Fibroblast of skin of right biceps (primary cell): ENCODE results near the gene TDP1.
A peak's percentile ranks its signal among the peaks of the same experiment; 100 is the strongest.

Experiments
- DNase-seq: peaks from one replicate; pipeline ENCODE4 v3.0.0-alpha.2; 2013

The TDP1 gene

DNA sequence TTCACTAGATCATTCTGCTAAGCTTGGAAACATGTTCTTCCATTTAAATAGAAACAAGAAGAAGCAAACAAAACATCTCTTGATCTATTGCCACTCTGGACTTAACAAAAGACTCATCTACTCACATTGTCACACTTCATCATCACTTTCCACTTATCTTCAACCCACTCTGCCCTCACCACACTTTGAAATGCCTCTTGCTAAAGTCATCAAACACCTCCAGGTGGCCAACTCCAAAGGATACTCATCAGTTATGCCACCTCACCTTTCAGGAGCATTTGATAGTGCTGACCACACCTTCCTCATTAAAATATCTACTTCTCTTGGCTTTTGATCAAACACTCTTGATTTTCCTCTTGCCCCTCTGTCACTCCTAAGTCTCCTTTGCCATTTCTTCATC lies 8.4 kb upstream of the TDP1 start:
- DNase-seq: no peak

DNA sequence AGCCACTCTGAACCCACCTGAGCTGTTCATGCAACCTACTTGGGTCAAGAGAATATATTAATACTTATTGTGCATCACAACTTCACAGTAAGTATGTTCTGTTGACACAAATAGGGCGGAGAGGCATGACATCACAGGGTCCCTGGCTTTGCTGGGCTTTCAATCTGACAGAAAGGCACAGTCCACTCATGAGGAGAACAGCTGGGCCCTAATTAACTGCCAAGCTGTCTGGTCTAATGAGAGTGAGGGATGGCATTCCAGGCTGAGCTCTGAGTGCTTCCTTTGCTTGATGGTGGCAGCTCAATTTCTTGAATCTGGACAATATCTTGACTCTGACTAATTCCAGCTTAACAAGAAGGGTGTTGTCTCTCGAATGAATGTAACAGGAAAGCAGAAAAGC lies 3.2 kb upstream of the TDP1 start:
- DNase-seq: no peak

DNA sequence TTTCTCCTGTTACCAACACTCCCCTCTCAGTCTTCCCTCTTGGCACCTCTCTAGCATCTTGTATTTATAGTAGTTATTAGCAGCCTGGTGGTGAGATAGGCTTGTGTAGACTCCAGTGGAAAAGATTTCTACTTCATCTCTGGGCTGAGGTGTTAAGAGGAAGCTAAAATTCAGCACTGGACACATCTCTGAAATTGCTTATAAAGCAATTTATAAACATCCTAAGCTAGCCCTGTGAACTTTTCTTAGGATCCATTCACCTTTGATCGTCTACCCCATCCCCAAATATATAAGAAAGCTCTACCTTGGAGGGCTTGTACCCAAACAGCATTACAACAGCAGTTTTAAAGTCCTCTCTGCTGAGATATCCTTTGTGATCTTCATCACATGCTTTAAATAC lies 2.1 kb upstream of the TDP1 start:
- no peak for DNase-seq

DNA sequence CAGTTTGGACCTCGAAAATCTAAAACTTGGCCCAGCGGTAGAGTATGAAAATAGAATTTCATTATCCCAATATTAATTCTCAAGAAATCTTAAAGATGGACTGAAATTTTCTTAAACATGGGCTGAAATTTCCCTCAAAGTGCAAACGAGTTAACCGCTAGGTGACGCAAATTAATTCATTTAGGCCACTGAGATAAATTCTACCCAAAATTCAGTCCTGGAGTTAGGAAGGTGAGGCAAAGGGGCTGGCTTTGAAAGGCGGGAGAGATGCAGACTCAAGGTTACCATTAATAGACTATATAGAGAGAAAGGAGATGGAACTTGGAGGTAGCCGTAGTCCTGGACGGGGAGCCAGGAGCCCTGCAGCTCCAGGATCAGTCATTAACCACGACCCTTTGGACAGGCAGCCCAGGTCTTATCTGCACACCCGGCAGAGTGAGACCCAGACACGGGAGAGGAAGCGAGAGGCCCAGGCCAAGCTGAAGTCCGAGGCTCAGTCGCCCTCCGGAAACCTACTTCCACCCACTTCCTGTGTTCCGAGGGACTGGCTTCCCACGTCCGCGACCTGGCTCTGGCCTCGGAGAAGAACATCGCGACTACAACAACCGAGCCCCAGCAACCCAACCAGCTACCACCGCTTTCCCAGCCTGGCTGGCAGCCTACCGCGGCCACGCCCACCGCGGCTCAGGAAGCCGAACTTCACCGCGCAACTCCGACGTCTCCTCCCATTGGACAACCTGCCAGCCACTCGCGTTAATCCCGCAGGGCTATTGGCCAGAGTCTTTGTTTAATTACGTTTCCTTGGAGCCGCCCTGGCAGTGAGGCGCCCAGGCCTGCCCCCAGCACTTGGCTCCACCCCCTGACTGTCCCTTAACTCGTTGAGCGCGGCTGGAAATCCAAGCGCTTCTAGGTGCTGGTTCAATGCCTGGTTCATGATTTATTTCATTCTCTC lies 1.4 kb upstream of the TDP1 start, which contains the start of gene EFCAB11:
Gene EFCAB11, minus strand, starts transcription at position 661 of the 952 bp plus-strand sequence. Its CDS starts 70 bp downstream, at position 591.
- DNase-seq: peak; percentile 99

DNA sequence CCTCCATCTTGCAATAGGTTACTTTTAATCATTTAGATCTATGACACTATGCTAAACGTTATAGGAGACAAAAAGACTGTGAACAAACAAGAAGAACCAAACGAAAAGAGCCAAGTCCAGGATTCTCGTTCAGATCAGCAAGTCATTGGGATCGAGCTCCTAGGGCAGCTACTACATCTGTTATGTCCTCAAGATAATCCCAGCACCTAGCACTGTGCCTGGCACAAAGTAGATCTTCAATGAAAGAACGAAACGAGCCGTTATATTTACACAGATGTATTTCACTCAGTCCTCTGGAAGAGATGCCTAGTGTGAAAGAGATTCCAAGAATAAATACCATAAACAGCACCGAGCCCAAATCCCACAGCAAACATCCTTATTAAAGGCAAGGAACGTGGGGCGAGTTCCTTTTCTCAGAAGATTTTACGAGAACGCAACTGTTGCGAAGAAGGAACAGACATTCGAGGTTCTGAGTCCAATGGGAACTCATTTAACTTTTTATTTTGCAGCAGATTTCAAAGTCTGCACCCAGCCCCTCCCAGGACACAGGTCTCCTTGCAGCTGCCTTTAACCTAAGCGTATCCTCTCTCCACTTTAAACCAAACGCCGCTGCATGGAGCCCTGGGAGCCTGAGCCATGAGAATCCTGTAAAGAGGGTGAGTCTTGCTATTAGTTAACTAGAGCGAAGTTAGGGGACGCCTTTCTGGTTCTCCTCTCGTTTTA lies 544 bp upstream of the TDP1 start:
- DNase-seq: no peak

DNA sequence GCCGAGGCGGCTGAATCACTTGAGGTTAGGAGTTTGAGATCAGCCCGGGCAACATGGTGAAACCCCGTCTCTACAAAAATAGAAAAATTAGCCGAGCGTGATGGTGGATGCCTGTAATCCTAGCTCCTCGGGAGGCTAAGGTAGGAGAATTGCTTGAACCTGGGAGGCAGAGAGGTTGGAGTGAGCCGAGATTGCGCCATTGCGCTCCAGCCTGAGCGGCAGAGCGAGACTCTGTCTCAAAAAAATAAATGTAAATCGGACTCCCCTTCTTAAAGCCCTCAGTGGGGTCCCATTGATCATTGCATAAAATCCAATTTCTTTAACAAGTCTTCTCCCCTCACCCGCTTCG lies 908 bp downstream of the TDP1 start:
- DNase-seq: no peak

DNA sequence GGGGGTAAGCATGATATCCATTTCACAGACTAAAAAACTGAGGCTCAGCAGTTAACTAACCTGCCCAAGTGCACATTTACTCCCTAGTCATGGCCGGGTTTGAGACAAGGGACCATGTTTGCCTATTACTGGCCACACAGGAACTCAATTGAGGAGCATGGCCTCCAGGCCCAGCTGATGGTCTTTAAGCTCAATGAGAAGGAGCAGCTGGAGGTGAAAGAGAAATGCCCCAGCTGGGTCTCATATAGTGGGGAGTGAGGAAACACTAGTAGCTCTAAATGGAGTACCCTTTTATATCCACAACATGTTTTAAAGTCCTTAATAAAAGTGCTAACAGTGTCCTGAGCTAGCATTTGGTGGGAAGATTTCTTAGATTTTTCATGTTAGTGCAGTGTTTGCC lies 1.6 kb downstream of the TDP1 start:
- no peak for DNase-seq

DNA sequence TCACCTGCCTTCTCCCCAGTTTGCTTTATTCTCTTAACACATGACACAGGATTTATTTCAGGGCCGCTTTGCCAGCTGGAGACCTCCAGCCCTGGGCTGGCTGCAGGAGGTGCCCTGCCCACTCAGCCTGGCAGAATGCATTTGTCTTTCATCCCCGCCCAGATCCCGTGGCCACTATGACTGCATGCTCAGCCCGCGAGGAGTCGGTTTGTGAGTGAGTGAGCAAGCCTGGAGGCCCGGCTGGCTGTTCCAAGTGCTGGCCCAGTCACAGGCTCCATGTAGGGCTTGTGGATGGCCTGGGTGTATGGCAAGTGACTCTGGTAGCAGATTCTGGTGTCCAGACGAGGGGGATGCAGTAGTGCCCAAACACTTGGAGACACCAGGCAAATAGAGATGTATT lies 2.1 kb downstream of the TDP1 start:
- DNase-seq: no peak

DNA sequence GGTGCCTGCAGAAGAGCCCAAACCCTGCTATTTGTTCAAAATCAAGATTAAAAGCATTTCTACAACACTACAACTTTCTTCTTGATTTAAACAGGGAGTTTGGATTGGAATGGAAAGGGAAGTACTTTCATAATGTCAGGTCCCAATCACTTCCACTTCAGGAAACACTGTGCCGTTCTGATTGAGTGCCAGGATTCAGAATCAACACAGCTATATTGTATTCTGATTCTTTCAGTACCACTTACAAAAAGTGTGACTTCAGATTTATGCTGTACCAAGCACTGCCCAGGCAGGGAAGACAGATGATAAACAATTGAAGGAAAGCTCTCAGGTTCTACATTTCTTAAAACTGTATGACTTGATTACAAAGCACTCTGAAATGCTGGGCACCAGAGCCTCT lies 3.2 kb downstream of the TDP1 start:
- DNase-seq: no peak

DNA sequence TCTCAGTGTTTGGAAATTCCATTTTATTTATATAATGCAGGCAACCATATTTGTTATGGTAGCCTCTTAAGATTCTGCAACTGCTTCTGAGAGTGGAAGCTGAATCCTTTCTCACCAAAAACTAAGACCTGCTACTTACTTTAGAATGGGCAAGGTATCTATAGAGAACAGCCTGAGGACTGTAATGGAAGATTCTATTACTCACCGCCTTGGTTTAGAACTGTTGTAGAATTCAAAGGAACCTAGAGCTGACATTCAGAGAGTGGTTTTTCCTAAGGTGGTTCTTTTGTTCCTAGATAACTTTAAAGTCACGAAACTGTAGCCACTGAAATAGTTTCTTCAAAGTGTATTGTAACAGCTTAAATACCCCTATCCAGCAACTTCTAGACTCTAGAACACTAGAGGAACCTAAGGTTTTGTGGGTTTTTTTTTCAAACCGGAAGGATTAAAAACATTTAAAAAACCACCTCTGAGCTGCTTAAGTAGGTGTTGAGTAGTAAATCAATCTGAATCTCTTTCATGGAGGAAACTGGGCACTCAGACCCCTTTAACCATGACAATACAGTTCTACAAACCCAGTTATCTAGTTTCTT lies 4.2 kb downstream of the TDP1 start:
- DNase-seq: no peak

DNA sequence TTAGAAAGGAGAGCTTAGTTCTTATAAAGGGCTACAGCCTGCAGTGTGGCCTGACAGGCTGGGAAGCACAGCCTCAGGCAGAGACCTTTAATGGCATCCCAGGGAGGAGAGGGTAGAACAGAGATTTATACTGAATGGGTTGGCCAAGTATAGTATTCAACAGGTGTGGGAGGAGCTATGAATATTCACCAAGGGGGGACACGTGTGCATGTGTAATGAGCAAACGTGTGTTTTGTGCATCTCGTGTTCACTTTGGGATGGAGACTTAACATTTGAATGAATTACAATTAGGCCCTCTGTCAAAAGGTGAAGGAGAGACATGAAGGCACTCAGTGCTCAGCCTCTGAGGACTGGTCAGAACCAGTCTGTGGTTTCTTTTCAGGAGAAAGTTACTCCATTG lies 5.2 kb downstream of the TDP1 start:
- DNase-seq: no peak

DNA sequence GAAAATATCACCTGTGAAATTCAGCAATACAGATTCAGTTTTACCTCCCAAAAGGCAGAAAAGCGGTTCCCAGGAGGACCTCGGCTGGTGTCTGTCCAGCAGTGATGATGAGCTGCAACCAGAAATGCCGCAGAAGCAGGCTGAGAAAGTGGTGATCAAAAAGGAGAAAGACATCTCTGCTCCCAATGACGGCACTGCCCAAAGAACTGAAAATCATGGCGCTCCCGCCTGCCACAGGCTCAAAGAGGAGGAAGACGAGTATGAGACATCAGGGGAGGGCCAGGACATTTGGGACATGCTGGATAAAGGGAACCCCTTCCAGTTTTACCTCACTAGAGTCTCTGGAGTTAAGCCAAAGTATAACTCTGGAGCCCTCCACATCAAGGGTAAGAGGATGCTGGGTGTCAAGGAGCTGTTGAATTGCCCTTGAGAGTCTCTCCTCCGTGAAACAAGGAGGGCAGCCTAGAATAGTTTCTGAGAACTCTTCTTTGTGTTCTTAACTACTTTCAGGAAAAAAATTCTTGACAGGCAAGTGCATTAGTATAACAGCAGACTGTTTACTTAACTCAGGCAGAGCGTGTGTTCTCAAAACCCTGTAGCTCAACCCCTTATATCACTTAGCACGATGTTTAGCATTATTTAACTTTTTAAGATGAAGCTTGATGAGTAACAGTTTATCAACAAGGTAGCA lies 7.7 kb downstream of the TDP1 start:
- DNase-seq: no peak

DNA sequence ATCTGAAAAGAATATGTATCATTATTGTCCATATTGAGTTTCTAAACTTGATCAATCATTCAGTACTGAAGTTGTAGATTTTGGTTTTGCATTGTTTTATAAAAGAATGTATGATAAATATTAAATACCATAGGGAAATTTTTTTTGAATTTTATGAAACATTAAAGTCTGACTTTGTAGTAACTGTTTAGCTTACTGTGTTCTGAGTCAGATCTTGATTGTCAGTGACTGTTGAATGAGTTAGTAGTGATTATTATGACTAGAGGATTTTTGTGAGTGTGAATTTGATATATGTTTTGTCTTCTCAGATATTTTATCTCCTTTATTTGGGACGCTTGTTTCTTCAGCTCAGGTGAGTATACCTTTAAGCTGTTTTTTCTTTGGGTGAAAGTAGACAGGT lies 10.1 kb downstream of the TDP1 start:
- DNase-seq: no peak

DNA sequence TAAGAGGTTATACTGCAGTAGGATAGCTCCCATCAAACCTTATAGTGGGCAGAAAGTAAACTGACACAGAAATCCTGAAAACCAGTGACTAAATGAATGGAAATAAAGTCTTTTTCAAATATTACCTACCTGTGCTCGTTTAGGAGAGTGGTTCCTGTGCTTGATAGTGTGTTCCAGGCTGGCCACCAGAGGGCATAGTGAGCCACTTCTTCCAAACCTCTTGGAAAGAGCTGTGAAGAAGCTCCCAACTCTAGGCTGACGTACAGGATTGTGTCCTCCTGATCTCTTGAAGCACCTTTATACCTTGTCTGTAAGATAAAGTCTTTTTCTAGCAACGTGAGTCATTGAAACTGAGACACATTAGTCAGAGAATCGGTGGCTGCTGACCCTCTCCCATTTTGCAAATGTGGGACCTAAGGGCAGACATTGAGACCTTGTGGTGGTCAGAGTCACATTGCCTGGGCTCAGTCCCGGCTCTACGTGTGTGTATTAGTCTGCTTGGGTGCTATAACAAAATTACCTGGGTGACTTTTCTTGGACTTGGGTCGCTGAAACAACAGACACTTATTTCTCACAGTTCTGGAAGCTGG lies 17.6 kb downstream of the TDP1 start:
- peak; percentile 54 for DNase-seq

DNA sequence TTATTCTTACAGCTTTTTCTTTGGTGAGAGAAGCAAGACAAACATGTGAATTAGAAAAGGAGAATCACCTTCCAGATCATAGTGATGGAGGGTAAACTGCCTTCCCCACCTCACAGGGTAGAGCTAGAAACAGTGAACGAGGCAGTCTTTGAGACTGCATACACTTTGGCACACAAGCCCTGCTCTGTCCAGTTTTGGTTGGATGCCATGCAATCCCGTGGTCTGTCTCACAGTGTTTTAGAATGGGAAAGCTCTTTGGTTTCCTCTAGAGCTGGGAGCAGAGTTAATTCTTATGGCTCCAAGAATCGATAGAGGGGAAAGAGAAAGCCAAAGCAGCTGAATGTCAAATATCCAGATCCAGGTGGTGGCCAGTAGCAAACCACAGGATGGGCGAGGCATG lies 21.9 kb downstream of the TDP1 start:
- DNase-seq: no peak

DNA sequence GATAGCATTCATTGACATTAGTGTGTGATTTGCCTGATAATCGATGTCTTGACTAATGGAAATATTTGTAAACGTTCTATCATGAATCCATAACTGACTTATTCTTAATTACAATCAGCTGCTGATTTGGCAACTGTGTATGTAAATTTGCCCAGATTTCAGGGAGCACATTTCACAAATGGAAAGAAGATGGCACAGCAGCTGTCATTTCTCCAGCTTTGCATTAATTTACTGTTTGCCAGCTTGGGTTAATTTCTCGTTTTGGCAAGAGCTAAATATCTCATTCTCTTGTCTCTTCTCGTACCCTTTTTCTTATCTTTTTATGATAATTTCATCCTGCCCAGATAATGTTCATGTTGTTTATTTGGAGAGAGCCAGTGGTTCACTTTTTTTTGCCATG lies 22.9 kb downstream of the TDP1 start:
- DNase-seq: no peak

DNA sequence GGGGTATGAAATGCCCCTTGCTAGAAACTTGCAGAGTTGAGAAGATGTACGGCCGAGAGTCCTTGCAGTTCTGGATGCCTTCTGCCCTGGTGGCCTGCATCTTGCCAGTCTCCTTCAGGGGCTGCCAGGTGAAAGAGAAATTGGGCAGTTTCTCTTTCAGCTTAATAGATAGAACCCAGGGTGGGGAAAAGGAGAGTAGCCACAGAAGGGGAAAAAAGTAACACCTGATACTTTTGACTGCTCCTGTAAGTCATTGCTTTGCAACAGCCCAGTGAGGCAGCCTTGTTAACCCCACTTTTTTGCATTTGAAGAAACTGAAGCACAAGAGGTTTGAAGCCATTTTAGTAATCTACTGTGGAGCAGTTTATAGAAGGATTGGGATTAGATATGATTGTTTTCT lies 27.6 kb downstream of the TDP1 start:
- no peak for DNase-seq

DNA sequence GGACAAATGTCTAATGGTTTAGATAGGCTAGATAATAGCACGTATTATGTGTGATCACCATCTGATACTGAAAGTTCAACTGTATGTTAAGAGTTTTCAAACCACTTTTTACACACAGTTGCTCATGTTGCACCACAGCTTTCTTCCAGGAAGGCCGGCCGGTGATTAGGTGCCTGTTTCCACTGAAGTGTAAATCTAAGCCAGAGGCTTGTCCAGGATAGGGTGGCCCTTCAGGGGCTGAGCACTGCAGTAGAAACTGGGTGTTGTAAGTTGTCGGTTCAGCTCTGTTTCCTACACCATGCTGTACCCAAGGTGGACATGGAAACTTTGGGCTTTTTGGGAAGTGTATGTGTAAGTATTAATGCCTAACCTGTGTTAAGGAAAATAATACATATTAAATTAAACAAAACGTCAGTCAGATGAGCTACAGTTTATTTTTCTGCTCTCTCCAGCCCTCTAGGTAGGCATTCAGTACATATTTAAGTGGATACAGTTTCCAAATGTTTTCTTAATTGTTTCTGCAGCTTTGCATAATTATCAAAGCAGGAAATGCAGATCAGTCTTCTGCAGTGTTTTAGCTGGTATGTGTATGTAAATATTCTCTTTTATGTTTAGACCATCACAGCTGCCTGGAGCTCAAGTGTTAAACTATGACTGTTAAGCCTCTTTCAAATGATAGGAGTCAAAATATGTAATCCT lies 30.9 kb downstream of the TDP1 start:
- no peak for DNase-seq

DNA sequence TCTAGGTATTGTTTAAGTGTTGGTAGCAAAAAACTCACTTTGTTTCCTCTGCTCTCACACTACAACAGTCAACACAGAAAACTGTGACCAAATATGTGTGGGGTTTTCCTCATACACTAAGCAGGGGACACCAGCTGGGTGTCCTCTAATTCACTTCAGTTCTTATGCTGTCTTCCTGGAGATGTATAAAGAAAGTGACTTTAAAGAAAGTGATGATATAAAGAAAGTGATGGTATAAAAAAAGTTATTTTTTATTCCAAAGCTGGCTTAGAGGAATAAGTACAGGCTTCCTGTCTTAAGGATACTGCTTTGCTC lies 31.4 kb downstream of the TDP1 start:
- no peak for DNase-seq

DNA sequence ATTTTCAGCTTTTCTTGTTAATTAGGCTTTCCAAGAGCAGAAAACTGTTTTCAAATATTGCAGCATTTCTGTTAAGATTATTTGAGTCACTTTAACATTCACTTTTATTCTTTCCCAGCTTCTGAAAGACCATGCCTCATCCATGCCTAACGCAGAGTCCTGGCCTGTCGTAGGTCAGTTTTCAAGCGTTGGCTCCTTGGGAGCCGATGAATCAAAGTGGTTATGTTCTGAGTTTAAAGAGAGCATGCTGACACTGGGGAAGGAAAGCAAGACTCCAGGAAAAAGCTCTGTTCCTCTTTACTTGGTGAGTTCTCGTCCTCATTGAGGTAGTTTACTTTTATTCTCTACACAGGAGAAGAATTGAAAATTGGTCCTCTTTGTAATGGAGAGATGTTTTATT lies 33.1 kb downstream of the TDP1 start:
- no peak for DNase-seq

DNA sequence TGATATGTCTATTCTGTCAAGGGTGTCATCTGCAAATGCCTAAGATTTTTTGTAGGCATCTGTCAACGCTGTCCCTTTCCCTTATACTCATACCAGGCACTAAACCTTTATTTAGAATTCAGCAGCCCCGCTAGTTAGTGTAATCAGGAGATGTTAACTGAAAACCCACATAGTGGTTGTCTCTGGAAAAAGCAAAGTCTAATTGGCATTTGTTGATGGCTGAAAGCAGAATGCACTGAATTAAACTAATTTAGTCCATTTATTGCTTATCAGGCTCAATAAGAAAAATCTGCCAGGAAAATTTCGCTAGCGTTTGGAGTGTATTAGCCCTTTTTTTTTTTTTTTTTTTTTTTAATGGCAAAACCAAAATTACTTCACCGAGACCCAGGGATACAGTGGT lies 34.5 kb downstream of the TDP1 start:
- DNase-seq: no peak

DNA sequence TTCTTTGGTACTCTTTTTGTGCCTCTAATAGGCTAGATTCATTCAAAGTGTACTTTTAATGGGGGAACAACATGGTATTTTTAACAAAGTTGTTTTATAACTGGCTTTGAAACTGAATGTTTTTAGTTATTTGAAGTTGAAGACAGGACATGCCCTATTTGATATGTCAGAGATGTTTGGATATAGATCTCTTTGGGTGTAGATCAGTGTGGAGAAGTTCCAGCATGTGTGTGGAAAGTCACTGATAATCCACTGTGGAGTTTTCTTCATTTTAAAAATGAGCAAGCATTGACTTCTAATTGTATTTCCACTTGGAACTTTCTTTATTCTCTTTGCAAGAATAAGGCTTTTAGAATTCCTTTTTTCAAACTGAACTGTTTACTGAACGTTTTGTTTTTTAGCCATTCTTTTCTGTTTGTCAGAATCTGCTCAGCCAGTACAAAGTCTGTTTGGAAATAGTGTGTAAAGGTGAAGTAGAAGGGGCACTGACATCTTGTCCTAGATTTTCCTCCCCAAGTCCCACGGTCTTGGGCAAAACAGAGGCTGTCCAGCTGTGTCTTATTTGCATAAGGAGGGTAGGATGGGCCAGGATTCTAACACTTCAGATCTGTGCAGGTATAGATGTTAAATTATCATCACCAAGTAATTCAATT lies 35.0 kb downstream of the TDP1 start:
- no peak for DNase-seq
